ENCODE measurements around the gene KRT34.

Gene KRT34

DNA sequence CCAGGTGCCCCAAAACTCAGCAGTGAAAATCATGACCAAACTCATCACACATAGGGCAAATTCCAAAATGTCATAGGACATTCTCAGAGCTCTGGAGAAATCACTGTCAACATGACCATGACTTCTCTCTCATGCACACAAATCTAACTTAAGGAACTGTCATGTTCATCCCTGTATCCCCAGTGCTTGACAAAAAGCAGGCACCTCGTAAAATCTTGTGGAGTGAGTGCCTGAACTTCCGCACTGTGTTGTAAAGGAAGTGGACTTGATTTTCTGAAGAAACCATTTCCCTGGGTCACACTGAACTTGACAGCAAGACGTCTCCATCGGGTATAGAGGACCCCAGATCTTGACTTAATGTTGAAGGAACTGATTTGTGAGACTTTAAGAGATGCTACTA lies 39.5 kb upstream of the KRT34 start:
- H4K20me1 ChIP-seq (ENCODE audit: insufficient read depth): no peaks in the 10 kb centered on the region
- no peak overlapping the region for H3K27ac ChIP-seq
- H3K79me2 ChIP-seq (ENCODE audit: insufficient read depth, low read depth): no peaks in the 10 kb centered on the region
- no peak overlapping the region for H2AFZ ChIP-seq (ENCODE audit: low read depth)
- H3K27me3 ChIP-seq (ENCODE audit: insufficient read depth, low read depth): no peaks in the 10 kb centered on the region; the same call in 1 of the 2 replicates
- TF ChIP-seq, protein P1, sequence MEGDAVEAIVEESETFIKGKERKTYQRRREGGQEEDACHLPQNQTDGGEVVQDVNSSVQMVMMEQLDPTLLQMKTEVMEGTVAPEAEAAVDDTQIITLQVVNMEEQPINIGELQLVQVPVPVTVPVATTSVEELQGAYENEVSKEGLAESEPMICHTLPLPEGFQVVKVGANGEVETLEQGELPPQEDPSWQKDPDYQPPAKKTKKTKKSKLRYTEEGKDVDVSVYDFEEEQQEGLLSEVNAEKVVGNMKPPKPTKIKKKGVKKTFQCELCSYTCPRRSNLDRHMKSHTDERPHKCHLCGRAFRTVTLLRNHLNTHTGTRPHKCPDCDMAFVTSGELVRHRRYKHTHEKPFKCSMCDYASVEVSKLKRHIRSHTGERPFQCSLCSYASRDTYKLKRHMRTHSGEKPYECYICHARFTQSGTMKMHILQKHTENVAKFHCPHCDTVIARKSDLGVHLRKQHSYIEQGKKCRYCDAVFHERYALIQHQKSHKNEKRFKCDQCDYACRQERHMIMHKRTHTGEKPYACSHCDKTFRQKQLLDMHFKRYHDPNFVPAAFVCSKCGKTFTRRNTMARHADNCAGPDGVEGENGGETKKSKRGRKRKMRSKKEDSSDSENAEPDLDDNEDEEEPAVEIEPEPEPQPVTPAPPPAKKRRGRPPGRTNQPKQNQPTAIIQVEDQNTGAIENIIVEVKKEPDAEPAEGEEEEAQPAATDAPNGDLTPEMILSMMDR (conservative IDR thresholded peaks at IDR 0.05; ENCODE audit: low read depth, low read length): no peak
- no peak overlapping the region for H3K9ac ChIP-seq
- H3K36me3 ChIP-seq (ENCODE audit: insufficient read depth): no peaks in the 10 kb centered on the region
- H3K4me1 ChIP-seq (ENCODE audit: low read depth, poor library complexity, severe bottlenecking): no peaks in the 10 kb centered on the region
- no peak overlapping the region for H3K4me3 ChIP-seq (IDR thresholded peaks at IDR 0.05; ENCODE audit: insufficient read depth, low read depth, low read length)
- no peak overlapping the region for H3K4me2 ChIP-seq

GRCh38 chr17:41421116-41421515 lies 39.0 kb upstream of the KRT34 start:
- Histone ChIP-seq H3K27ac (no peak overlapping the region), H3K9ac (no peak overlapping the region), H3K27me3 (ENCODE audit: insufficient read depth, low read depth) (no peaks in the 10 kb centered on the region; the same call in 1 of the 2 replicates), H3K79me2 (ENCODE audit: insufficient read depth, low read depth) (no peaks in the 10 kb centered on the region), H3K4me3 (IDR thresholded peaks at IDR 0.05; ENCODE audit: insufficient read depth, low read depth, low read length) (no peak overlapping the region), H3K4me1 (ENCODE audit: low read depth, poor library complexity, severe bottlenecking) (no peaks in the 10 kb centered on the region), H3K4me2 (no peak overlapping the region), H3K36me3 (ENCODE audit: insufficient read depth) (no peaks in the 10 kb centered on the region), H2AFZ (ENCODE audit: low read depth) (no peak overlapping the region), H4K20me1 (ENCODE audit: insufficient read depth) (no peaks in the 10 kb centered on the region)
- TF ChIP-seq, protein P1 (conservative IDR thresholded peaks at IDR 0.05; ENCODE audit: low read depth, low read length): no peak

- Histone ChIP-seq H3K27ac (no peak overlapping the region), H3K9ac (no peak overlapping the region), H3K79me2 (ENCODE audit: insufficient read depth, low read depth) (no peaks in the 10 kb centered on the region), H2AFZ (ENCODE audit: low read depth) (no peak overlapping the region), H3K4me3 (IDR thresholded peaks at IDR 0.05; ENCODE audit: insufficient read depth, low read depth, low read length) (no peak overlapping the region), H3K36me3 (ENCODE audit: insufficient read depth) (no peaks in the 10 kb centered on the region), H3K27me3 (ENCODE audit: insufficient read depth, low read depth) (no peaks in the 10 kb centered on the region; the same call in 1 of the 2 replicates), H4K20me1 (ENCODE audit: insufficient read depth) (no peaks in the 10 kb centered on the region), H3K4me2 (no peak overlapping the region), H3K4me1 (ENCODE audit: low read depth, poor library complexity, severe bottlenecking) (no peaks in the 10 kb centered on the region)
- TF ChIP-seq, protein P1 (conservative IDR thresholded peaks at IDR 0.05; ENCODE audit: low read depth, low read length): no peak
Observed at GRCh38 chr17:41420134-41420533, 38.0 kb upstream of the KRT34 start.

DNA sequence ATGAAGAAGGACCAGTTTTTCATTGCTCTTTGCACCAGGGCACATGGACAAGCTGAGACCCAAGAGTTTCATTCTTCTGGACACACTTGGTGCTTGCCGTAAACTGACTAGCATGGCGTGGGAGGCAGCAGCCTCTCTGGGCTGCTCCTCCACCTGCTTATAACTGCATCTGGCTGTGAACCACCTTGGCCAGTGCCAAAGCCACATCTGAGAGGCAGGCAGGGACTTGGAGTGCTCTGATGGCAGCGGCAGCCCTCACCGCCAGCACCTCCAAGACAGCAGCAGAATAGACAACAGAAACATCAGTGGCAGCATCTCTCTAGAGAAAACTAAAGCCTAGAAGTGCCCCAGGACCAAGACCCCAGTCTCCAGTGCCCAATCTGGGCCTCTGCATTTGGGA lies 37.6 kb upstream of the KRT34 start:
- Histone ChIP-seq H3K27me3 (ENCODE audit: insufficient read depth, low read depth) (no peaks in the 10 kb centered on the region; the same call in 1 of the 2 replicates), H3K36me3 (ENCODE audit: insufficient read depth) (no peaks in the 10 kb centered on the region), H3K4me3 (IDR thresholded peaks at IDR 0.05; ENCODE audit: insufficient read depth, low read depth, low read length) (no peak overlapping the region), H3K4me1 (ENCODE audit: low read depth, poor library complexity, severe bottlenecking) (no peaks in the 10 kb centered on the region), H3K27ac (no peak overlapping the region), H3K4me2 (no peak overlapping the region), H4K20me1 (ENCODE audit: insufficient read depth) (no peaks in the 10 kb centered on the region), H3K9ac (no peak overlapping the region), H3K79me2 (ENCODE audit: insufficient read depth, low read depth) (no peaks in the 10 kb centered on the region), H2AFZ (ENCODE audit: low read depth) (no peak overlapping the region)
- TF ChIP-seq, protein P1 (conservative IDR thresholded peaks at IDR 0.05; ENCODE audit: low read depth, low read length): no peak

All from KMS-11 (cell line).